ENCODE data around the gene NISCH. TPM values are rescaled to one million over a fixed set of nuclear protein-coding genes. Genes with fewer than 3 reads are reported as not detected.

The NISCH gene
- total RNA-seq, 2 donors from 2014 or later, result 95.9 to 124 TPM

GRCh38 chr3:52436500-52437149, 18.8 kb upstream of the NISCH start:
- Histone ChIP-seq H3K36me3 (no peaks in the 10 kb centered on the region), H3K4me1 (ENCODE audit: control insufficient read depth in 1 of 2, low read depth in 2 of 2) (no peaks in the 10 kb centered on the region), H3K27me3 (replicated peaks; ENCODE audit: insufficient read depth) (no peaks in the 10 kb centered on the region), H3K9me3 (no peaks in the 10 kb centered on the region), H3K4me3 (no peak overlapping the region), H3K27ac (no peak overlapping the region)
- DNase-seq (ENCODE audit: low spot score), result no peak
- ATAC-seq (ENCODE audit: insufficient number of reproducible peaks, low FRiP score, low read depth), result no peak
- TF ChIP-seq, protein P1, sequence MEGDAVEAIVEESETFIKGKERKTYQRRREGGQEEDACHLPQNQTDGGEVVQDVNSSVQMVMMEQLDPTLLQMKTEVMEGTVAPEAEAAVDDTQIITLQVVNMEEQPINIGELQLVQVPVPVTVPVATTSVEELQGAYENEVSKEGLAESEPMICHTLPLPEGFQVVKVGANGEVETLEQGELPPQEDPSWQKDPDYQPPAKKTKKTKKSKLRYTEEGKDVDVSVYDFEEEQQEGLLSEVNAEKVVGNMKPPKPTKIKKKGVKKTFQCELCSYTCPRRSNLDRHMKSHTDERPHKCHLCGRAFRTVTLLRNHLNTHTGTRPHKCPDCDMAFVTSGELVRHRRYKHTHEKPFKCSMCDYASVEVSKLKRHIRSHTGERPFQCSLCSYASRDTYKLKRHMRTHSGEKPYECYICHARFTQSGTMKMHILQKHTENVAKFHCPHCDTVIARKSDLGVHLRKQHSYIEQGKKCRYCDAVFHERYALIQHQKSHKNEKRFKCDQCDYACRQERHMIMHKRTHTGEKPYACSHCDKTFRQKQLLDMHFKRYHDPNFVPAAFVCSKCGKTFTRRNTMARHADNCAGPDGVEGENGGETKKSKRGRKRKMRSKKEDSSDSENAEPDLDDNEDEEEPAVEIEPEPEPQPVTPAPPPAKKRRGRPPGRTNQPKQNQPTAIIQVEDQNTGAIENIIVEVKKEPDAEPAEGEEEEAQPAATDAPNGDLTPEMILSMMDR (IDR thresholded peaks at IDR 0.05), result no peak

GRCh38 chr3:52437326-52438103, 17.9 kb upstream of the NISCH start:
- ATAC-seq (ENCODE audit: insufficient number of reproducible peaks, low FRiP score, low read depth), result no peak

GRCh38 chr3:52438104-52438376, 17.4 kb upstream of the NISCH start:
- TF ChIP-seq, protein P1 (IDR thresholded peaks at IDR 0.05), result no peak

More at GRCh38 chr3:52437326-52438103, 17.9 kb upstream of the NISCH start:
- Histone ChIP-seq H3K27ac (no peak overlapping the region), H3K27me3 (replicated peaks; ENCODE audit: insufficient read depth) (no peaks in the 10 kb centered on the region), H3K4me1 (ENCODE audit: control insufficient read depth in 1 of 2, low read depth in 2 of 2) (no peaks in the 10 kb centered on the region), H3K36me3 (no peaks in the 10 kb centered on the region), H3K9me3 (no peaks in the 10 kb centered on the region), H3K4me3 (no peak overlapping the region)
- TF ChIP-seq, protein P1 (IDR thresholded peaks at IDR 0.05), result no peak
- no peak for DNase-seq (ENCODE audit: low spot score)

DNA sequence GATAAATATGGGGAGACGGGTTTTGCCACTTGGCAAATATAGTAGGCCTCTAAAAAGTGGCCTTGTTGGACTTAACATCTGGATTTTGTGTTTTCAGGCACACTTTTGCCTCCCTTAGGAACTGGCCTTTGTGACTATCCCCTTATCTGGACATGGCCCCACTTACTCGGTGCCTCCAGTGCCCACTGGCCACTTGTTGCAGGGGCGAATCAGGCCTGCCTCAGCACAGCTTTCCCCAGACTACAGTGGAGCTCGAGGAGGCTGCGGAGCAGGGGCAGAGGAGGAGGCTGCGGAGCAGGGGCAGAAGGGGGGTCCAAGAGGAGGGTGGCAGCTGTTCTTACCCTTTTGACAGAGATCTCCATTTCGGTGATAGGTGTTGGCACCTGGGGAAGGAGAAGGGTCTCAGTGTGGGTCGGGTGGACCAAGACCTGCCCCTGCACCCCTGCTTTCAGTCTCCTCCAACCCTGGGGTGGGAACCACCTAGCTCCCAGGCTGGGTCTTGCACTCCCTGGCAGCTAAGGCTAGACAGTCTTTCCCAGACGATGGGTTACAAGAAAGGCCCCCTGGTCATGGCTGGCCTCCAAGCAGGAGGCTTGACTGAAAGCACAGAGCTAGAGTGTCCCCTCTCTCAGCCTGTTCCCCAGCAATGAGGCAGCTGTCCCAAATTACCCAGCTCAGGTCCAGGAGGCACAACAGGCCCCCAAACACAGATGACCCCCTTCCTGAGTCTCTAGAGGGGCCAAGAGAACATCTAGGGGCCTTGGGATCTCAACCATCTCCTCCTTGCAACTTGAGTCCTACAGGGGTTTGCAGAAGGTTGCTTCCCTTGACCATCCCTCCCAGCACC, 16.6 kb upstream of the NISCH start:
- Histone ChIP-seq H3K36me3 (no peaks in the 10 kb centered on the region), H3K27ac (no peak overlapping the region), H3K27me3 (replicated peaks; ENCODE audit: insufficient read depth) (no peaks in the 10 kb centered on the region), H3K4me1 (ENCODE audit: control insufficient read depth in 1 of 2, low read depth in 2 of 2) (no peaks in the 10 kb centered on the region), H3K4me3 (no peak overlapping the region), H3K9me3 (no peaks in the 10 kb centered on the region)
- TF ChIP-seq, protein P1 (IDR thresholded peaks at IDR 0.05), result no peak
- ATAC-seq (ENCODE audit: insufficient number of reproducible peaks, low FRiP score, low read depth) (no peak), DNase-seq (ENCODE audit: low spot score) (no peak)

More at GRCh38 chr3:52438104-52438376, 17.4 kb upstream of the NISCH start:
- no peaks in the 10 kb centered on the region for H3K27me3 ChIP-seq (replicated peaks; ENCODE audit: insufficient read depth)
- ATAC-seq (ENCODE audit: insufficient number of reproducible peaks, low FRiP score, low read depth), result no peak
- no peak overlapping the region for H3K27ac ChIP-seq
- H3K4me1 ChIP-seq (ENCODE audit: control insufficient read depth in 1 of 2, low read depth in 2 of 2), result no peaks in the 10 kb centered on the region
- no peak for DNase-seq (ENCODE audit: low spot score)
- no peaks in the 10 kb centered on the region for H3K9me3 ChIP-seq
- H3K4me3 ChIP-seq, result no peak overlapping the region
- no peaks in the 10 kb centered on the region for H3K36me3 ChIP-seq
